NCI-H82 treated with DMSO at 0.1 percent for 48 hours (cell line): ENCODE results near the gene ARHGAP15.

ENCODE experiments used
- DNase-seq: peaks from one replicate; lab custom pipeline; 2025; ENCODE audit not compliant: unreplicated experiment; lab: John Stamatoyannopoulos, UW

Gene ARHGAP15

GRCh38 chr2:143223556-143223955, 94.3 kb downstream of the ARHGAP15 start:
- no peak for DNase-seq

- DNase-seq, result no peak
These were observed 96.7 kb downstream of the ARHGAP15 start for GRCh38 chr2:143225931-143226330.

- no peak for DNase-seq
These were observed 97.7 kb downstream of the ARHGAP15 start for GRCh38 chr2:143226714-143227541.

- DNase-seq, result no peak
These were observed 100.2 kb downstream of the ARHGAP15 start for GRCh38 chr2:143229411-143229810.

GRCh38 chr2:143229952-143230351, 100.7 kb downstream of the ARHGAP15 start:
- DNase-seq, result no peak

- DNase-seq, result no peak
These were observed 101.5 kb downstream of the ARHGAP15 start for GRCh38 chr2:143230506-143231253.

GRCh38 chr2:143231254-143231645, 102.0 kb downstream of the ARHGAP15 start:
- DNase-seq, result no peak

- no peak for DNase-seq
These were observed 108.0 kb downstream of the ARHGAP15 start for GRCh38 chr2:143237146-143237777.

GRCh38 chr2:143241403-143242088, 112.3 kb downstream of the ARHGAP15 start:
- no peak for DNase-seq

GRCh38 chr2:143246246-143246645, 117.0 kb downstream of the ARHGAP15 start:
- no peak for DNase-seq

GRCh38 chr2:143246815-143247744, 117.9 kb downstream of the ARHGAP15 start:
- DNase-seq, result no peak

GRCh38 chr2:143248631-143249030, 119.4 kb downstream of the ARHGAP15 start:
- DNase-seq, result no peak

- no peak for DNase-seq
These were observed 122.5 kb downstream of the ARHGAP15 start for GRCh38 chr2:143251681-143252080.

- no peak for DNase-seq
These were observed 123.1 kb downstream of the ARHGAP15 start for GRCh38 chr2:143252138-143252907.

- DNase-seq, result no peak
These were observed 124.9 kb downstream of the ARHGAP15 start for GRCh38 chr2:143254110-143254509.

GRCh38 chr2:143255086-143255485, 125.9 kb downstream of the ARHGAP15 start:
- DNase-seq, result no peak

- DNase-seq, result no peak
These were observed 126.7 kb downstream of the ARHGAP15 start for GRCh38 chr2:143255899-143256298.

GRCh38 chr2:143258126-143258892, 129.1 kb downstream of the ARHGAP15 start:
- DNase-seq, result no peak
